ENCODE results near the gene EHD1. TPM values are rescaled to one million over a fixed set of nuclear protein-coding genes. Genes with fewer than 3 reads are reported as not detected.

Gene EHD1
- total RNA-seq, 1 donor from 2014 or later = 64.5 TPM

- intact Hi-C loops (cut with DNase I) = loop anchor here (5.0 kb wide), 1 partner anchor 47 kb away; no protein-coding TSS in a partner anchor
- ATAC-seq (peak; percentile 83), DNase-seq (ENCODE audit: low spot score) (peak; percentile 93)
Observed at GRCh38 chr11:64894070-64894811, 15.8 kb upstream of the EHD1 start.

GRCh38 chr11:64893194-64894069 lies 15.0 kb upstream of the EHD1 start:
- intact Hi-C loops (cut with DNase I) = loop anchor here (5.0 kb wide), 1 partner anchor 46 kb away; no protein-coding TSS in a partner anchor
- no peak for ATAC-seq
- no peak for DNase-seq (ENCODE audit: low spot score)

- ATAC-seq (no peak), DNase-seq (ENCODE audit: low spot score) (no peak)
- intact Hi-C loops (cut with DNase I) = loop anchor here (5.0 kb wide), 1 partner anchor 46 kb away; no protein-coding TSS in a partner anchor
Observed at GRCh38 chr11:64892838-64893193, 14.4 kb upstream of the EHD1 start.

GRCh38 chr11:64892411-64892831 lies 14.0 kb upstream of the EHD1 start:
- intact Hi-C loops (cut with DNase I) = loop anchor here (5.0 kb wide), 1 partner anchor 45 kb away; no protein-coding TSS in a partner anchor
- no peak for DNase-seq (ENCODE audit: low spot score)
- ATAC-seq = no peak

- intact Hi-C loops (cut with DNase I) = loop anchor here (5.0 kb wide), 1 partner anchor 45 kb away; no protein-coding TSS in a partner anchor
- DNase-seq (ENCODE audit: low spot score) (no peak), ATAC-seq (no peak)
Observed at GRCh38 chr11:64891880-64892279, 13.5 kb upstream of the EHD1 start.

- intact Hi-C loops (cut with DNase I) = loop anchor here (5.0 kb wide), 1 partner anchor 44 kb away; no protein-coding TSS in a partner anchor
- DNase-seq (ENCODE audit: low spot score) = no peak
- no peak for ATAC-seq
Observed at GRCh38 chr11:64891215-64891848, 12.9 kb upstream of the EHD1 start.

- no peak for ATAC-seq
- intact Hi-C loops (cut with DNase I) = loop anchor here (5.0 kb wide), 1 partner anchor 43 kb away; no protein-coding TSS in a partner anchor
- DNase-seq (ENCODE audit: low spot score) = no peak
Observed at GRCh38 chr11:64890522-64890939, 12.1 kb upstream of the EHD1 start.

- ATAC-seq (no peak), DNase-seq (ENCODE audit: low spot score) (no peak)
- intact Hi-C loops (cut with DNase I) = no loop called here
Observed at GRCh38 chr11:64888729-64889511, 10.5 kb upstream of the EHD1 start.

- ATAC-seq = no peak
- intact Hi-C loops (cut with DNase I) = no loop called here
Observed at GRCh38 chr11:64888406-64888728, 9.9 kb upstream of the EHD1 start.

GRCh38 chr11:64887757-64888405 lies 9.5 kb upstream of the EHD1 start:
- peak; percentile 92 for ATAC-seq
- intact Hi-C loops (cut with DNase I) = no loop called here
- DNase-seq (ENCODE audit: low spot score) = peak; percentile 89

More at GRCh38 chr11:64888406-64888728, 9.9 kb upstream of the EHD1 start:
- no peak for DNase-seq (ENCODE audit: low spot score)

GRCh38 chr11:64887234-64887756 lies 8.9 kb upstream of the EHD1 start:
- intact Hi-C loops (cut with DNase I) = no loop called here
- ATAC-seq (no peak), DNase-seq (ENCODE audit: low spot score) (no peak)

GRCh38 chr11:64885367-64886286 lies 7.2 kb upstream of the EHD1 start:
- intact Hi-C loops (cut with DNase I) = no loop called here
- no peak for ATAC-seq
- DNase-seq (ENCODE audit: low spot score) = no peak

- no peak for ATAC-seq
- intact Hi-C loops (cut with DNase I) = no loop called here
- no peak for DNase-seq (ENCODE audit: low spot score)
Observed at GRCh38 chr11:64884019-64884418, 5.6 kb upstream of the EHD1 start.

GRCh38 chr11:64883575-64883974 lies 5.2 kb upstream of the EHD1 start:
- ATAC-seq (no peak), DNase-seq (ENCODE audit: low spot score) (no peak)
- intact Hi-C loops (cut with DNase I) = no loop called here

GRCh38 chr11:64882243-64882642 lies 3.8 kb upstream of the EHD1 start:
- ATAC-seq = no peak
- DNase-seq (ENCODE audit: low spot score) = no peak
- intact Hi-C loops (cut with DNase I) = no loop called here

GRCh38 chr11:64881476-64881875 lies 3.1 kb upstream of the EHD1 start:
- ATAC-seq (no peak), DNase-seq (ENCODE audit: low spot score) (no peak)
- intact Hi-C loops (cut with DNase I) = no loop called here

Measured in sciatic nerve (tissue), 2 donors.